HCT116 (cell line): ENCODE data around the gene FNDC3B. TPM values are rescaled to one million over a fixed set of nuclear protein-coding genes. Genes with fewer than 3 reads are reported as not detected.

Experiments
- ATAC-seq: fragments of 200-7000 bp; cut with Tn5 transposase; 2 replicates; pipeline ENCODE4 v1.9.1; 2020; ENCODE audit warnings: mild to moderate bottlenecking, moderate library complexity
- BruUV-seq: library from RNA; stranded (reverse); fragments of 400-500 nt; replicated peaks from 2 replicates; lab custom pipeline; 2021; lab: Mats Ljungman, UMichigan
- CTCF ChIA-PET: fragments of 300-600 bp; sonication (Branson Sonifier 250); formaldehyde crosslinking; loops from one replicate; lab custom pipeline; 2021; ENCODE audit warnings: antibody characterized with exemption; lab: Charles Lee
- POLR2A ChIA-PET: fragments of 300-600, 350-600 bp; sonication (Branson Sonifier 250); formaldehyde crosslinking; loops from one replicate; lab custom pipeline; 2021; ENCODE audit warnings: antibody characterized with exemption; lab: Charles Lee
- RAD21 ChIA-PET, 2 experiments: fragments of 300-600 bp; sonication (Branson Sonifier 250); formaldehyde crosslinking; loops; one replicate each; lab custom pipeline; 2023; ENCODE audit warnings: low total read pairs in 2 of 2; ENCODE audit not compliant: uncharacterized antibody in 2 of 2, unreplicated experiment in 2 of 2, low non-redundant PET in 1 of 2; lab: Charles Lee
- DNase-seq: peaks from one replicate; pipeline ENCODE4 v3.0.0-alpha.2; 2010; ENCODE audit warnings: low read depth, low spot score
- H2AFZ ChIP-seq: fragments of 200-600 bp; shearing (Covaris generic), sonication (generic); 2 replicates; pipeline ENCODE4 v1.6.1; 2017; ENCODE audit warnings: low read depth, mixed run types, mixed read lengths, antibody characterized with exemption, low read length; ENCODE audit not compliant: poor library complexity, severe bottlenecking
- H3K27ac ChIP-seq: 2 replicates; pipeline ENCODE4 v1.5.1; 2012; ENCODE audit warnings: low read depth, low read length
- H3K27me3 ChIP-seq: fragments of 200-600 bp; sonication (generic); 2 replicates; pipeline ENCODE4 v1.6.1; 2016; ENCODE audit warnings: mixed run types, low read length, mixed read lengths; ENCODE audit not compliant: insufficient read depth
- H3K36me3 ChIP-seq, 2 experiments: fragments of 200-500 bp in 1 of 2; fragments of 200-600 bp in 1 of 2; sonication (Bioruptor generic) in 1 of 2; sonication (generic) in 1 of 2; 2 replicates each; pipeline versions ENCODE4 v1.5.1 to v1.6.1; 2014 to 2016; ENCODE audit warnings: low read length in 2 of 2, inconsistent platforms in 1 of 2, mixed read lengths in 1 of 2, mixed run types in 1 of 2; ENCODE audit not compliant: insufficient read depth in 2 of 2, control insufficient read depth in 1 of 2
- H3K4me1 ChIP-seq, 2 experiments: fragments of 200-600 bp in 1 of 2; sonication (generic) in 1 of 2; 2 replicates each; pipeline versions ENCODE4 v1.5.1 to v1.6.1; 2012 to 2017; ENCODE audit warnings: low read length in 2 of 2, inconsistent platforms in 1 of 2, mild to moderate bottlenecking in 1 of 2, mixed read lengths in 1 of 2, mixed run types in 1 of 2, moderate library complexity in 1 of 2; ENCODE audit not compliant: insufficient read depth in 2 of 2, control insufficient read depth in 1 of 2
- H3K4me2 ChIP-seq: fragments of 200-600 bp; sonication (generic); 2 replicates; pipeline ENCODE4 v1.6.1; 2017; ENCODE audit warnings: mixed run types, low read length, mixed read lengths
- H3K4me3 ChIP-seq, 2 experiments: fragments of 200-600 bp in 1 of 2; sonication (generic) in 1 of 2; replicated peaks in 1 of 2; 2 replicates each; pipeline ENCODE4 v1.5.1; 2011 to 2016; ENCODE audit warnings: low read length in 2 of 2, control low read depth in 1 of 2, low read depth in 1 of 2, mild to moderate bottlenecking in 1 of 2, mixed read lengths in 1 of 2, mixed run types in 1 of 2
- H3K79me2 ChIP-seq: fragments of 200-600 bp; sonication (generic); 2 replicates; pipeline ENCODE4 v1.6.1; 2017; ENCODE audit warnings: mild to moderate bottlenecking, mixed run types, low read length, moderate library complexity, mixed read lengths; ENCODE audit not compliant: insufficient read depth
- H3K9ac ChIP-seq: fragments of 200-600 bp; sonication (generic); 2 replicates; pipeline ENCODE4 v1.6.1; 2016; ENCODE audit warnings: low read length, mixed read lengths
- H3K9me2 ChIP-seq: fragments of 200-600 bp; sonication (generic), shearing (Covaris generic); 2 replicates; pipeline ENCODE4 v1.6.1; 2017; ENCODE audit warnings: mixed run types, mild to moderate bottlenecking, moderate library complexity; ENCODE audit not compliant: insufficient read depth
- H3K9me3 ChIP-seq, 2 experiments: fragments of 200-500 bp in 1 of 2; fragments of 200-600 bp in 1 of 2; sonication (Bioruptor generic) in 1 of 2; sonication (generic) in 1 of 2; 2 replicates each; pipeline ENCODE4 v1.6.1; 2014 to 2017; ENCODE audit warnings: low read length in 2 of 2, mixed read lengths in 2 of 2, inconsistent platforms in 1 of 2, low read depth in 1 of 2, mild to moderate bottlenecking in 1 of 2, mixed run types in 1 of 2, moderate library complexity in 1 of 2; ENCODE audit not compliant: control insufficient read depth in 1 of 2, insufficient read depth in 1 of 2
- H4K20me1 ChIP-seq: fragments of 200-600 bp; sonication (generic), shearing (Covaris generic); 2 replicates; pipeline ENCODE4 v1.6.1; 2017; ENCODE audit warnings: mixed run types, mild to moderate bottlenecking, moderate library complexity; ENCODE audit not compliant: insufficient read depth
- ATF3 ChIP-seq: IDR thresholded peaks from 2 replicates; pipeline ENCODE4 v1.6.1; 2012
- CBX3 ChIP-seq: IDR thresholded peaks from 2 replicates; pipeline ENCODE4 v1.6.1; 2012; ENCODE audit warnings: low read depth
- CEBPB ChIP-seq: IDR thresholded peaks from 2 replicates; pipeline ENCODE4 v1.6.1; 2012; ENCODE audit warnings: low read depth
- EGR1 ChIP-seq: IDR thresholded peaks from 2 replicates; pipeline ENCODE4 v1.6.1; 2012; ENCODE audit warnings: low read depth
- EZH2 ChIP-seq: fragments of 200-600 bp; sonication (generic); IDR thresholded peaks from 2 replicates; pipeline ENCODE4 v1.6.1; 2017; ENCODE audit warnings: antibody characterized with exemption, mixed run types
- EZH2phosphoT487 ChIP-seq: fragments of 200-600 bp; IDR thresholded peaks from 2 replicates; pipeline ENCODE4 v1.6.1; 2018; ENCODE audit warnings: antibody characterized with exemption, borderline replicate concordance
- FOSL1 ChIP-seq: IDR thresholded peaks from 2 replicates; pipeline ENCODE4 v1.6.1; 2012; ENCODE audit warnings: low read depth
- POLR2A ChIP-seq: IDR thresholded peaks from 2 replicates; pipeline ENCODE4 v1.7.0; 2011; ENCODE audit warnings: borderline replicate concordance; ENCODE audit not compliant: insufficient read depth, insufficient read length; ENCODE audit errors: extremely low read depth
- POLR2AphosphoS5 ChIP-seq: IDR thresholded peaks from 2 replicates; pipeline ENCODE4 v1.6.1; 2011; ENCODE audit warnings: mild to moderate bottlenecking, low read depth, low read length, moderate library complexity
- RAD21 ChIP-seq: IDR thresholded peaks from 2 replicates; pipeline ENCODE4 v1.6.1; 2012; ENCODE audit warnings: low read depth, mild to moderate bottlenecking
- SIN3A ChIP-seq: IDR thresholded peaks from 2 replicates; pipeline ENCODE4 v1.6.1; 2012; ENCODE audit warnings: low read depth
- ZFX ChIP-seq: fragments of 450-650 bp; IDR thresholded peaks from 2 replicates; pipeline ENCODE4 v1.6.1; 2017
- ZNF274 ChIP-seq: fragments of 200-500 bp; sonication (Bioruptor generic); IDR thresholded peaks from 2 replicates; pipeline ENCODE4 v1.6.1; 2014; ENCODE audit warnings: mild to moderate bottlenecking, low read depth, low read length, inconsistent platforms
- intact Hi-C: fragments of 100-400 bp; cut with micrococcal nuclease; formaldehyde crosslinking; loops from 2 replicates; pipeline ENCODE4 v1.10.0; 2022
- total RNA-seq: library from RNA; stranded (reverse); gene quantifications from one replicate; pipeline ENCODE4 v1.2.1, GENCODE V29; 2021; ENCODE audit not compliant: unreplicated experiment
- TF ChIP-seq, protein P1 (sequence below): IDR thresholded peaks from 2 replicates; pipeline ENCODE4 v1.6.1; 2011; ENCODE audit warnings: mild to moderate bottlenecking, low read length, moderate library complexity; ENCODE audit not compliant: insufficient replicate concordance; ENCODE audit errors: extremely low read depth
- TF ChIP-seq, protein P2 (sequence below): IDR thresholded peaks from 2 replicates; pipeline ENCODE4 v1.6.1; 2012; ENCODE audit warnings: low read depth

Gene FNDC3B
- total RNA-seq, 1 experiment from 2014 or later = 45.7 TPM

DNA sequence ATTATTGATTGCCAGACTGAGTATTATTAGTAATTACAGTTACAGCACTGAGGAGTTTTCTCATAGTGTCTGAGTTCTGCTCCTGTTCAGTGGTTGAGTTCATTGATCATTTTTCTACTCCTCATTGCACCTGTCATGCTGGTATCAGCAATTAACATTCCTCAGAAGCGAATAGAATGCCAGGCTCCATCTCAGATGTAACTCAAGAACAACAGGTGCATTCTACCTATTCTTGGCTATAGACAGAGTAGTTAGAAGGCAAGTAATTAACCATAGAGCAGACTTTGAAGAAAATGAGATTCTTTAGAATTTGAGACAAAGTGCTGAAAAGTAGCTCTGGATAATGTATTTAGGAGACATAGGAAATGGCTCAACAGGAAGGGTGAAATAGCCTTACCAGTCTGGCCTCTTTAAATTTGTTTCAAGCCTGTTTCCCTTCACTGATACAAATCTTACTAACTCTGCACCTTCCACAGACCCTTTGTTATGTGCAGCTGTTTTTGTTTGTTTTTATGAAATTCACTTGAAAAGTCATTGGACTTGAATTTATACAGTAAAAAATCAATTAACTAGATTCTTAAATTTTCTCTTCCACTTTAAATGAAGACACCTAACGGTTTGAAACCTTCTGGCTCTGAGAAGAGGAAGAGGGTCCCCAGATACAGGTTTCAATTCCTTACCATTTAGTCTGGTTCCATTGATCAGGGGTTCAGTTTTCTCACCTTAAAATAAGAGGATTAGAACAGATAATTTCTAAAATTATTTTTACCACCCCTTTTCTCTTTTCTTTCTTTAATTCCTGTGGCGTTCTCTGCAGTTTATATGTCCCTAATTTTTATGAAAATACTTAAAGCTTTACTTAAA lies 109.6 kb downstream of the FNDC3B start:
- no peak overlapping the region for H3K4me2 ChIP-seq
- no TSS peak for BruUV-seq
- no peaks in the 10 kb centered on the region for H3K27me3 ChIP-seq
- H3K9me2 ChIP-seq = no peaks in the 10 kb centered on the region
- intact Hi-C loops = no loop called here
- no peak overlapping the region for H3K27ac ChIP-seq
- peaks cover 23 to 32% of the 10 kb centered on the region in 2 experiments for H3K4me1 ChIP-seq
- DNase-seq = no peak
- H3K36me3 ChIP-seq = no peaks in the 10 kb centered on the region
- H3K9me3 ChIP-seq = no peaks in the 10 kb centered on the region
- H3K9ac ChIP-seq = no peak overlapping the region
- no peak overlapping the region for H2AFZ ChIP-seq
- H3K4me3 ChIP-seq = no peak overlapping the region
- ChIA-PET POLR2A (no interaction called here), RAD21 (no interaction called here), CTCF (no interaction called here)
- no peak for TF ChIP-seq EZH2
- no peak for TF ChIP-seq EGR1
- no peak for TF ChIP-seq CBX3
- TF ChIP-seq POLR2A = no peak
- TF ChIP-seq, protein P1, sequence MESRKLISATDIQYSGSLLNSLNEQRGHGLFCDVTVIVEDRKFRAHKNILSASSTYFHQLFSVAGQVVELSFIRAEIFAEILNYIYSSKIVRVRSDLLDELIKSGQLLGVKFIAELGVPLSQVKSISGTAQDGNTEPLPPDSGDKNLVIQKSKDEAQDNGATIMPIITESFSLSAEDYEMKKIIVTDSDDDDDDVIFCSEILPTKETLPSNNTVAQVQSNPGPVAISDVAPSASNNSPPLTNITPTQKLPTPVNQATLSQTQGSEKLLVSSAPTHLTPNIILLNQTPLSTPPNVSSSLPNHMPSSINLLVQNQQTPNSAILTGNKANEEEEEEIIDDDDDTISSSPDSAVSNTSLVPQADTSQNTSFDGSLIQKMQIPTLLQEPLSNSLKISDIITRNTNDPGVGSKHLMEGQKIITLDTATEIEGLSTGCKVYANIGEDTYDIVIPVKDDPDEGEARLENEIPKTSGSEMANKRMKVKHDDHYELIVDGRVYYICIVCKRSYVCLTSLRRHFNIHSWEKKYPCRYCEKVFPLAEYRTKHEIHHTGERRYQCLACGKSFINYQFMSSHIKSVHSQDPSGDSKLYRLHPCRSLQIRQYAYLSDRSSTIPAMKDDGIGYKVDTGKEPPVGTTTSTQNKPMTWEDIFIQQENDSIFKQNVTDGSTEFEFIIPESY = no peak
- TF ChIP-seq ATF3 = no peak
- no peak for TF ChIP-seq ZFX
- TF ChIP-seq POLR2AphosphoS5 = no peak
- TF ChIP-seq SIN3A = no peak
- TF ChIP-seq, protein P2, sequence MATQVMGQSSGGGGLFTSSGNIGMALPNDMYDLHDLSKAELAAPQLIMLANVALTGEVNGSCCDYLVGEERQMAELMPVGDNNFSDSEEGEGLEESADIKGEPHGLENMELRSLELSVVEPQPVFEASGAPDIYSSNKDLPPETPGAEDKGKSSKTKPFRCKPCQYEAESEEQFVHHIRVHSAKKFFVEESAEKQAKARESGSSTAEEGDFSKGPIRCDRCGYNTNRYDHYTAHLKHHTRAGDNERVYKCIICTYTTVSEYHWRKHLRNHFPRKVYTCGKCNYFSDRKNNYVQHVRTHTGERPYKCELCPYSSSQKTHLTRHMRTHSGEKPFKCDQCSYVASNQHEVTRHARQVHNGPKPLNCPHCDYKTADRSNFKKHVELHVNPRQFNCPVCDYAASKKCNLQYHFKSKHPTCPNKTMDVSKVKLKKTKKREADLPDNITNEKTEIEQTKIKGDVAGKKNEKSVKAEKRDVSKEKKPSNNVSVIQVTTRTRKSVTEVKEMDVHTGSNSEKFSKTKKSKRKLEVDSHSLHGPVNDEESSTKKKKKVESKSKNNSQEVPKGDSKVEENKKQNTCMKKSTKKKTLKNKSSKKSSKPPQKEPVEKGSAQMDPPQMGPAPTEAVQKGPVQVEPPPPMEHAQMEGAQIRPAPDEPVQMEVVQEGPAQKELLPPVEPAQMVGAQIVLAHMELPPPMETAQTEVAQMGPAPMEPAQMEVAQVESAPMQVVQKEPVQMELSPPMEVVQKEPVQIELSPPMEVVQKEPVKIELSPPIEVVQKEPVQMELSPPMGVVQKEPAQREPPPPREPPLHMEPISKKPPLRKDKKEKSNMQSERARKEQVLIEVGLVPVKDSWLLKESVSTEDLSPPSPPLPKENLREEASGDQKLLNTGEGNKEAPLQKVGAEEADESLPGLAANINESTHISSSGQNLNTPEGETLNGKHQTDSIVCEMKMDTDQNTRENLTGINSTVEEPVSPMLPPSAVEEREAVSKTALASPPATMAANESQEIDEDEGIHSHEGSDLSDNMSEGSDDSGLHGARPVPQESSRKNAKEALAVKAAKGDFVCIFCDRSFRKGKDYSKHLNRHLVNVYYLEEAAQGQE = no peak
- TF ChIP-seq CEBPB = no peak
- TF ChIP-seq RAD21 = no peak
- TF ChIP-seq EZH2phosphoT487 = no peak
- TF ChIP-seq ZNF274 = no peak
- no peak for TF ChIP-seq FOSL1
- H4K20me1 ChIP-seq = no peaks in the 10 kb centered on the region
- no peak for ATAC-seq
- H3K79me2 ChIP-seq = no peaks in the 10 kb centered on the region; the same call in none of the 2 replicates
